ENCODE measurements around the gene ZMYM4. TPM values are rescaled to one million over a fixed set of nuclear protein-coding genes. Genes with fewer than 3 reads are reported as not detected.

Gene ZMYM4
- polyA plus RNA-seq, 1 of the 3 experiments (the other 2 are of a cell fraction) = 12.2 TPM

GRCh38 chr1:35453031-35453430 is 184.5 kb downstream of the ZMYM4 start:
- no peaks in the 10 kb centered on the region for H4K20me1 ChIP-seq (ENCODE audit: insufficient read depth)
- H2AFZ ChIP-seq (ENCODE audit: low read depth) = no peak overlapping the region
- H3F3A ChIP-seq (replicated peaks; ENCODE audit: insufficient read depth) = peaks cover 17% of the 10 kb centered on the region
- POLR2A ChIA-PET = interaction anchor here (1.5 to 2.7 kb wide), 3 partner anchors 13 to 108 kb away, joined by 5 to 11 read pairs (median 6); partner anchors contain the start of gene KIAA0319L
- H3K9ac ChIP-seq = no peak overlapping the region
- H3K79me2 ChIP-seq (ENCODE audit: insufficient read depth) = no peaks in the 10 kb centered on the region
- CTCF ChIA-PET = interaction anchor here (1.2 to 12.5 kb wide), 15 partner anchors 8 to 600 kb away, joined by 3 to 157 read pairs (median 14); partner anchors contain the start of genes KIAA0319L and NCDN
- peak overlapping the region; percentile 61 to 65; a peak in 2 of 4 replicates for H3K27ac ChIP-seq (ENCODE audit: low read depth in 2 of 2, low read length in 1 of 2)
- H3K9me2 ChIP-seq = no peaks in the 10 kb centered on the region
- no peak for DNase-seq
- TF ChIP-seq PBX3 (IDR thresholded peaks at IDR 0.05) (no peak), EZH2phosphoT487 (IDR thresholded peaks at IDR 0.05; ENCODE audit: borderline replicate concordance, low read depth) (no peak), FOSL2 (IDR thresholded peaks at IDR 0.05; ENCODE audit: borderline replicate concordance, low read depth) (no peak), TAF1 (IDR thresholded peaks at IDR 0.05; ENCODE audit: borderline replicate concordance, low read depth, low read length) (no peak), MAX (IDR thresholded peaks at IDR 0.05; ENCODE audit: low read depth) (no peak), ZBTB33 (IDR thresholded peaks at IDR 0.05; ENCODE audit: borderline replicate concordance, low read depth) (no peak), YY1 (IDR thresholded peaks at IDR 0.05; ENCODE audit: low read depth) (no peak), GABPA (IDR thresholded peaks at IDR 0.05; ENCODE audit: low read depth) (no peak), MXI1 (IDR thresholded peaks at IDR 0.05; ENCODE audit: low read depth, low read length) (no peak), USF1 (IDR thresholded peaks at IDR 0.05; ENCODE audit: borderline replicate concordance, low read depth) (no peak), SMC3 (IDR thresholded peaks at IDR 0.05; ENCODE audit: low read depth, low read length) (no peak)
- no peaks in the 10 kb centered on the region for H3K9me3 ChIP-seq
- whole genome bisulfite sequencing (ENCODE audit: low lambda C conversion rate) = 96% methylated on average over 2 of the region's 2 CpGs
- H3K36me3 ChIP-seq (replicated peaks in 1 of 2; ENCODE audit: control insufficient read depth in 1 of 2, insufficient read depth in 2 of 2, low read length in 1 of 2) = peaks cover 23 to 76% of the 10 kb centered on the region in 2 experiments
- H3K27me3 ChIP-seq (ENCODE audit: insufficient read depth) = no peaks in the 10 kb centered on the region
- H3K4me2 ChIP-seq = no peak overlapping the region
- no peak overlapping the region for H3K4me3 ChIP-seq (ENCODE audit: low read depth in 2 of 2, low read length in 1 of 2)
- H3K4me1 ChIP-seq (ENCODE audit: control insufficient read depth in 1 of 2, insufficient read depth in 2 of 2, low read depth in 1 of 2, low read length in 1 of 2) = peaks cover 15 to 28% of the 10 kb centered on the region in 2 experiments

GRCh38 chr1:35454176-35454575 is 185.7 kb downstream of the ZMYM4 start:
- no peak for DNase-seq
- H3K4me1 ChIP-seq (ENCODE audit: control insufficient read depth in 1 of 2, insufficient read depth in 2 of 2, low read depth in 1 of 2, low read length in 1 of 2) = peaks cover 15 to 25% of the 10 kb centered on the region in 2 experiments
- no peaks in the 10 kb centered on the region for H3K79me2 ChIP-seq (ENCODE audit: insufficient read depth)
- no peak overlapping the region for H2AFZ ChIP-seq (ENCODE audit: low read depth)
- H3K9me3 ChIP-seq = no peaks in the 10 kb centered on the region
- no peaks in the 10 kb centered on the region for H3K9me2 ChIP-seq
- no peak overlapping the region for H3K4me2 ChIP-seq
- POLR2A ChIA-PET = no interaction called here
- no peak overlapping the region for H3K9ac ChIP-seq
- no peak overlapping the region for H3K4me3 ChIP-seq (ENCODE audit: low read depth in 2 of 2, low read length in 1 of 2)
- peaks cover 13% of the 10 kb centered on the region for H3F3A ChIP-seq (replicated peaks; ENCODE audit: insufficient read depth)
- WGBS (ENCODE audit: low lambda C conversion rate) = 91% methylated on average over 4 of the region's 4 CpGs
- CTCF ChIA-PET = interaction anchor here (1.0 to 12.5 kb wide), 6 partner anchors 34 to 272 kb away, joined by 3 to 157 read pairs (median 6); partner anchors contain the start of genes KIAA0319L and NCDN
- no peak overlapping the region for H3K27ac ChIP-seq (ENCODE audit: low read depth in 2 of 2, low read length in 1 of 2)
- no peaks in the 10 kb centered on the region for H4K20me1 ChIP-seq (ENCODE audit: insufficient read depth)
- no peaks in the 10 kb centered on the region for H3K27me3 ChIP-seq (ENCODE audit: insufficient read depth)
- peaks cover 26 to 70% of the 10 kb centered on the region in 2 experiments for H3K36me3 ChIP-seq (replicated peaks in 1 of 2; ENCODE audit: control insufficient read depth in 1 of 2, insufficient read depth in 2 of 2, low read length in 1 of 2)
- TF ChIP-seq TAF1 (IDR thresholded peaks at IDR 0.05; ENCODE audit: borderline replicate concordance, low read depth, low read length) = no peak
- no peak for TF ChIP-seq EP300 (IDR thresholded peaks at IDR 0.05; ENCODE audit: borderline replicate concordance in 1 of 2, low read depth in 1 of 2, low read length in 1 of 2)
- no peak for TF ChIP-seq JUND (IDR thresholded peaks at IDR 0.05)
- TF ChIP-seq GATA2 (CRISPR knock-in tag; IDR thresholded peaks at IDR 0.05) = no peak
- TF ChIP-seq RXRA (IDR thresholded peaks at IDR 0.05; ENCODE audit: borderline replicate concordance, low read depth) = no peak
- no peak for TF ChIP-seq FOSL2 (IDR thresholded peaks at IDR 0.05; ENCODE audit: borderline replicate concordance, low read depth)
- TF ChIP-seq FOXM1 (IDR thresholded peaks at IDR 0.05; ENCODE audit: low read depth) = no peak
- no peak for TF ChIP-seq ZBTB33 (IDR thresholded peaks at IDR 0.05; ENCODE audit: borderline replicate concordance, low read depth)
- TF ChIP-seq MXI1 (IDR thresholded peaks at IDR 0.05; ENCODE audit: low read depth, low read length) = no peak
